Measurements from ENCODE around the gene APOL6.
"Not testable (repeated sequence)": the region's sequence is repeated elsewhere in the genome, so short reads cannot be mapped to it uniquely, and the experiment has no call there.

The APOL6 gene

GRCh38 chr22:35661464-35661863, 13.2 kb downstream of the APOL6 start:
- DNase-seq (ENCODE audit: extremely low read depth, low read depth): no peak
- no peak overlapping the region for H3K4me3 ChIP-seq (replicated peaks; ENCODE audit: low read depth, low read length)
- TF ChIP-seq CTCF (IDR thresholded peaks at IDR 0.05; ENCODE audit: low read depth, low read length, missing control alignments): no peak

- H3K4me3 ChIP-seq (replicated peaks; ENCODE audit: low read depth, low read length): no peak overlapping the region
- DNase-seq (ENCODE audit: extremely low read depth, low read depth): no peak
- no peak for TF ChIP-seq CTCF (IDR thresholded peaks at IDR 0.05; ENCODE audit: low read depth, low read length, missing control alignments)
Observed at GRCh38 chr22:35662914-35663313, 14.7 kb downstream of the APOL6 start.

GRCh38 chr22:35663371-35663770, 15.1 kb downstream of the APOL6 start:
- H3K4me3 ChIP-seq (replicated peaks; ENCODE audit: low read depth, low read length): no peak overlapping the region
- no peak for DNase-seq (ENCODE audit: extremely low read depth, low read depth)
- TF ChIP-seq CTCF (IDR thresholded peaks at IDR 0.05; ENCODE audit: low read depth, low read length, missing control alignments): no peak

GRCh38 chr22:35664955-35665587, 16.8 kb downstream of the APOL6 start:
- H3K4me3 ChIP-seq (replicated peaks; ENCODE audit: low read depth, low read length): no peak overlapping the region
- TF ChIP-seq CTCF (IDR thresholded peaks at IDR 0.05; ENCODE audit: low read depth, low read length, missing control alignments): no peak
- DNase-seq (ENCODE audit: extremely low read depth, low read depth): no peak

GRCh38 chr22:35666699-35667098, 18.5 kb downstream of the APOL6 start:
- not testable (repeated sequence) for DNase-seq (ENCODE audit: extremely low read depth, low read depth)

GRCh38 chr22:35674335-35674734, 26.1 kb downstream of the APOL6 start:
- DNase-seq (ENCODE audit: extremely low read depth, low read depth): no peak
- H3K4me3 ChIP-seq (replicated peaks; ENCODE audit: low read depth, low read length): no peak overlapping the region
- no peak for TF ChIP-seq CTCF (IDR thresholded peaks at IDR 0.05; ENCODE audit: low read depth, low read length, missing control alignments)

More at GRCh38 chr22:35666699-35667098, 18.5 kb downstream of the APOL6 start:
- not testable (repeated sequence) for H3K4me3 ChIP-seq (replicated peaks; ENCODE audit: low read depth, low read length)

- not testable (repeated sequence) for DNase-seq (ENCODE audit: extremely low read depth, low read depth); H3K4me3 ChIP-seq (replicated peaks; ENCODE audit: low read depth, low read length)
Observed at GRCh38 chr22:35676065-35676464, 27.8 kb downstream of the APOL6 start.

- TF ChIP-seq CTCF (IDR thresholded peaks at IDR 0.05; ENCODE audit: low read depth, low read length, missing control alignments): no peak
- DNase-seq (ENCODE audit: extremely low read depth, low read depth): no peak
- H3K4me3 ChIP-seq (replicated peaks; ENCODE audit: low read depth, low read length): no peak overlapping the region
Observed at GRCh38 chr22:35677460-35678187, 29.4 kb downstream of the APOL6 start.

Measured in HFF-Myc (cell line).